ENCODE results near the gene TBCA. TPM values are rescaled to one million over a fixed set of nuclear protein-coding genes. Genes with fewer than 3 reads are reported as not detected.
"Not testable (repeated sequence)": the region's sequence is repeated elsewhere in the genome, so short reads cannot be mapped to it uniquely, and the experiment has no call there.

The TBCA gene
- total RNA-seq, 1 donor from 2014 or later = 213 TPM

DNA sequence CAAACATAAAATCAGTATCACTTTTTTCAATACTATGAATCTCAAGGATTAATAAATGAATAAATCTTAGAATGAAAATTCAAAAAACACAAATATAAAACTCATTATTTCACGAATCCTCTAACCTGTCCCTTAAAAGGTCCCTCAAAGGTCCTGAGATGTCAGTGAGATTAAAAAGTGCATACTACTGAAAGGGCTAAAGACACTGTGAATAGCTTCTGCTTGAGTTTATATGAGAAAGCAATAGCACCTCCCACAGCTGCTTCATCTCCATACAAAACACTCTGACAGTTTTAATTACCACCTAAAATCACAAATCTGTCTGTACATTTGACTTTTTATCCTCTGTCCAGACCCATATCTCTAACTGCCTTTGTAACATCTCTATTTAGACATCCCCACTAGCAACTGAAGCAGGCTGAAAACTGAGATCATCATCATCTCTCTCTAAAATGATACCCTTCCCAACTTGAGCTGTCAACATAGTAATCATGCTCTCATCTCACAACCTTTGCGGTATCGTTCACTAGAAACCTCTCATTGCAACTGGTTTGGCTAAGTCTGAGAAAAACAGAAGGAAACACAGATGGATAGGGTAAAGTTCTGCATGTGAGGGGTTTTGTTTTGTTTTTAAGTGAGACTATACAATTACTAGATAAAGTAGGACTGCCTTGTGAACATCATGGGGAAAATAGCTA, 56.3 kb downstream of the TBCA start:
- no peaks in the 10 kb centered on the region for H3K27me3 Mint-ChIP-seq (ENCODE audit: low read depth)
- peaks cover 7% of the 10 kb centered on the region for H3K36me3 Mint-ChIP-seq
- TF ChIP-seq, protein P1, sequence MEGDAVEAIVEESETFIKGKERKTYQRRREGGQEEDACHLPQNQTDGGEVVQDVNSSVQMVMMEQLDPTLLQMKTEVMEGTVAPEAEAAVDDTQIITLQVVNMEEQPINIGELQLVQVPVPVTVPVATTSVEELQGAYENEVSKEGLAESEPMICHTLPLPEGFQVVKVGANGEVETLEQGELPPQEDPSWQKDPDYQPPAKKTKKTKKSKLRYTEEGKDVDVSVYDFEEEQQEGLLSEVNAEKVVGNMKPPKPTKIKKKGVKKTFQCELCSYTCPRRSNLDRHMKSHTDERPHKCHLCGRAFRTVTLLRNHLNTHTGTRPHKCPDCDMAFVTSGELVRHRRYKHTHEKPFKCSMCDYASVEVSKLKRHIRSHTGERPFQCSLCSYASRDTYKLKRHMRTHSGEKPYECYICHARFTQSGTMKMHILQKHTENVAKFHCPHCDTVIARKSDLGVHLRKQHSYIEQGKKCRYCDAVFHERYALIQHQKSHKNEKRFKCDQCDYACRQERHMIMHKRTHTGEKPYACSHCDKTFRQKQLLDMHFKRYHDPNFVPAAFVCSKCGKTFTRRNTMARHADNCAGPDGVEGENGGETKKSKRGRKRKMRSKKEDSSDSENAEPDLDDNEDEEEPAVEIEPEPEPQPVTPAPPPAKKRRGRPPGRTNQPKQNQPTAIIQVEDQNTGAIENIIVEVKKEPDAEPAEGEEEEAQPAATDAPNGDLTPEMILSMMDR (IDR thresholded peaks at IDR 0.05; ENCODE audit: unreplicated experiment) = no peak
- no peak for DNase-seq (ENCODE audit: low spot score in 2 of 2, unreplicated experiment in 2 of 2)
- no peak overlapping the region for H3K27ac Mint-ChIP-seq
- H3K4me1 Mint-ChIP-seq = no peaks in the 10 kb centered on the region
- no peak overlapping the region for H3K4me3 Mint-ChIP-seq
- H3K9me3 Mint-ChIP-seq = peaks cover 4% of the 10 kb centered on the region

DNA sequence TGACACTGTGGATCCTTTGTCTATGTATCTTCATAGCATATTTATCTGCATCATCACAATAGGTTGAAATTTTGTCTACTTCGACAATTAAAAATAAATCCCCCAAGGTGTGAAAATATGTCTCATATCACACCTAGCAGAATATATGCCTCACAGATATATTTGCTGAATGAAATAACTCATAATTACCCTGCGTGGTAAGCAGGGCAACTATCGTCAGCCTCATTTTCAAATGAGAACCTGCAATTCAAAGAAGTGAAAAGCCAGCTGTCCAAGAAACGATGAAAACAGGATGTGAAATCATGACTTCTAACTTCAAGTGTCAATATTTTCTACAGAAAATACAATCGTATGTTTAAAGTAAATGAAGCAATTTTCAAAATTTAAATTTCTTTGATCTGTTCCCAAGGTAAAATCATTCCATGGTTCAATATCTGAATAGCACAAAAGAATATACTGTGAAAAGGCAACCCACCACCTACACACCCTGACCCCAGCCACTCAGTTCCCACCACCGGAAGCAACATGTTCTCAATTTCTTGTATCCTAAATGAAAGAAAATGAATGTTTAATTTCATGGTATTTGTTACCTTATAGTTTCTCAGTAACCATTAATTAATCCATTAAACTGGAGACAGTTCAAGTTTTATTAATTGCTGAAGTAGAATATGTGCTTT, 57.1 kb downstream of the TBCA start:
- peaks cover 8% of the 10 kb centered on the region for H3K36me3 Mint-ChIP-seq
- no peak overlapping the region for H3K27ac Mint-ChIP-seq
- H3K4me1 Mint-ChIP-seq = no peaks in the 10 kb centered on the region
- DNase-seq (ENCODE audit: low spot score in 2 of 2, unreplicated experiment in 2 of 2) = no peak
- TF ChIP-seq, protein P1 (IDR thresholded peaks at IDR 0.05; ENCODE audit: unreplicated experiment) = no peak
- peaks cover 4% of the 10 kb centered on the region for H3K9me3 Mint-ChIP-seq
- H3K4me3 Mint-ChIP-seq = no peak overlapping the region
- H3K27me3 Mint-ChIP-seq (ENCODE audit: low read depth) = no peaks in the 10 kb centered on the region

DNA sequence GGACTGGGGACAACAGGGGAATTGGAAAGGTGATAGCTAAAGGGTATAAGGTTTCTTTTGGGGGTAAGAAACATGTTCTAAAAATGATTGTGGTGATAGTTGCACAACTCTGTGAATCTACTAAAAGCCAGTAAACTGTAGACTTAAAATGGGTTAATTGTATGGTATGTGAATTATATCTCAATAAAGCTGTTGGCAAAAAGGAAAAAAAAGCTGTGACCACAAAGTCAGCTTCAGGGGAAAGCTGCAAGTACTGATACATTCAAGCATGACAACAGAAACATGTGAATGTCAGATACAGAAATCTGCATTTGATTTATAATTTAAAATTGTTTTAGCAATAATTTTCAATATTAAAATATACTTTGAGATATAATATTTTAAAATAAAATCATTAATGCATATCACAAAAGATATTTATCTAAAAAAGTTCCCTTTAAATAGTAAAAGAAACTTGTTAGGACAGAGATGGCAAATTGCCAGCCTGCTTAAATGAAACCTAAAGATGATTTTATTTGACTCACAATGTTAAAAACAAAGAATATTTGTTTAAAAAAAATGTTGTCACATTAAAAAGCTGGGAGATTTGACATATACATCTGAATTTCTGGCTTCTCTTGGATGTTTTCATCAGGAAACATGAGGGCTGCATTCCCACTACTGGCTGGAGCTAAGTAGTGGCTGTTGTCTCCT, 66.0 kb downstream of the TBCA start:
- H3K27ac Mint-ChIP-seq = no peak overlapping the region
- peaks cover 3% of the 10 kb centered on the region for H3K9me3 Mint-ChIP-seq
- no peak overlapping the region for H3K4me3 Mint-ChIP-seq
- DNase-seq (ENCODE audit: low spot score in 2 of 2, unreplicated experiment in 2 of 2) = no peak
- no peaks in the 10 kb centered on the region for H3K4me1 Mint-ChIP-seq
- H3K36me3 Mint-ChIP-seq = peaks cover 17% of the 10 kb centered on the region
- no peaks in the 10 kb centered on the region for H3K27me3 Mint-ChIP-seq (ENCODE audit: low read depth)
- TF ChIP-seq, protein P1 (IDR thresholded peaks at IDR 0.05; ENCODE audit: unreplicated experiment) = no peak

DNA sequence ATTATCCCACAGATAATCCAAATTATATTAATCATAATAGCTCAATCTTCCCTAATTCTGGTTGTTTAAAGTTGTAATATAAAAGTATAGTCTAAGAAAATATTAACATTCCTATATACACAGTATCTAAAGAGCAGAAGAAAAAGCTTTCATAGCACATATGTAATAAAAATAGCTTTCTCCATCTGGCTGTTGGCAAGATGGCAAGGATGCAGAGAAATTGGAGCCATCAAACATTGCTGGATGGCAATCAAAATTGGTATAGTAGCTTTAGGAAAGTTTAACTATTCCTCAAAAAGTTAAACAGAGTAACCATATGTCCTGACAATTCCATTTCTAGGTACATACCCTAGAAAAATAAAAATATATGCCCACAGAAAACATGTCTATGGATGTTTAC, 66.8 kb downstream of the TBCA start:
- TF ChIP-seq, protein P1 (IDR thresholded peaks at IDR 0.05; ENCODE audit: unreplicated experiment) = no peak
- Mint-ChIP-seq H3K4me3 (no peak overlapping the region), H3K27ac (no peak overlapping the region), H3K9me3 (no peaks in the 10 kb centered on the region), H3K4me1 (no peaks in the 10 kb centered on the region), H3K36me3 (peaks cover 19% of the 10 kb centered on the region), H3K27me3 (ENCODE audit: low read depth) (no peaks in the 10 kb centered on the region)
- DNase-seq (ENCODE audit: low spot score in 2 of 2, unreplicated experiment in 2 of 2) = no peak

DNA sequence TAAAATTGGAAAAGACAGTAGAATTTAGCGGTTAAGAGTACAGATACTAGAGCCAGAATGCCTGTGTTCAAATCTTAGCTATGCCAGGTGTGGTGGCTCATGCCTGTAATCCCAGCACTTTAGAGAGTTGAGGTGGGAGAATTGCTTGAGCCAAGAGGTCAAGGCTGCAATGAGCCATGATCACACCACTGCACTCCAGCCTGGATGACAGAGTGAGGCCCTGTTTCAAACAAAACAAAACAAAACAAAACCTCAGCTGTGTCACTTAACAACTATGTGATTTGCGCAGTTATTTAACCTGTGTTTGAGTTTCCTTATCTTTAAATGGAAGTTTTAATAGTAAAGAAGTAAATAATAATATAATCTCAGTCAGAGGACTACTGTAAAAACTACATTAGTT, 68.3 kb downstream of the TBCA start:
- H3K4me1 Mint-ChIP-seq = no peaks in the 10 kb centered on the region
- DNase-seq (ENCODE audit: low spot score in 2 of 2, unreplicated experiment in 2 of 2) = no peak
- H3K27ac Mint-ChIP-seq = no peak overlapping the region
- peaks cover 29% of the 10 kb centered on the region for H3K36me3 Mint-ChIP-seq
- no peaks in the 10 kb centered on the region for H3K9me3 Mint-ChIP-seq
- TF ChIP-seq, protein P1 (IDR thresholded peaks at IDR 0.05; ENCODE audit: unreplicated experiment) = no peak
- no peaks in the 10 kb centered on the region for H3K27me3 Mint-ChIP-seq (ENCODE audit: low read depth)
- no peak overlapping the region for H3K4me3 Mint-ChIP-seq

DNA sequence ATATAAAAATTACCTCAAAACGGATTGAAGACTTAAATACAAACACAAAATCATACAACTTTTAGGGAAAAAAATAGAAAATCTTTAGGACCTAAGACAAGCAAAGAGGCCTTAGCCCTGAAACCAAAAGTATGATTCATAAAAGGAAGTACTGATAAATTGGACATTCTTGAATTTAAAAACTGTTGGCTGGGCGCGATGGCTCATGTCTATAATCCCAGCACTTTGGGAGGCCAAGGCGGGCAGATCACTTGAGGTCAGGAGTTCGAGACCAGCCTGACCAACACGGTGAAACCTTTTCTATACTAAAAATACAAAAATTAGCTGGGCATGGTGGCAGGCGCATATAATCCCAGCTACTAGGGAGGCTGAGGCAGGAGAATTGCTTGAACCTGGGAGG, 76.6 kb downstream of the TBCA start:
- H3K36me3 Mint-ChIP-seq = peaks cover 57% of the 10 kb centered on the region
- H3K4me1 Mint-ChIP-seq; H3K4me3 Mint-ChIP-seq; H3K27me3 Mint-ChIP-seq (ENCODE audit: low read depth); DNase-seq (ENCODE audit: low spot score in 2 of 2, unreplicated experiment in 2 of 2); H3K27ac Mint-ChIP-seq: not testable (repeated sequence)
- peaks cover 13% of the 10 kb centered on the region for H3K9me3 Mint-ChIP-seq
